ENCODE results near the gene PLA2G4D.
A peak's percentile ranks its signal among the peaks of the same experiment; 100 is the strongest.

Gene PLA2G4D, protein sequence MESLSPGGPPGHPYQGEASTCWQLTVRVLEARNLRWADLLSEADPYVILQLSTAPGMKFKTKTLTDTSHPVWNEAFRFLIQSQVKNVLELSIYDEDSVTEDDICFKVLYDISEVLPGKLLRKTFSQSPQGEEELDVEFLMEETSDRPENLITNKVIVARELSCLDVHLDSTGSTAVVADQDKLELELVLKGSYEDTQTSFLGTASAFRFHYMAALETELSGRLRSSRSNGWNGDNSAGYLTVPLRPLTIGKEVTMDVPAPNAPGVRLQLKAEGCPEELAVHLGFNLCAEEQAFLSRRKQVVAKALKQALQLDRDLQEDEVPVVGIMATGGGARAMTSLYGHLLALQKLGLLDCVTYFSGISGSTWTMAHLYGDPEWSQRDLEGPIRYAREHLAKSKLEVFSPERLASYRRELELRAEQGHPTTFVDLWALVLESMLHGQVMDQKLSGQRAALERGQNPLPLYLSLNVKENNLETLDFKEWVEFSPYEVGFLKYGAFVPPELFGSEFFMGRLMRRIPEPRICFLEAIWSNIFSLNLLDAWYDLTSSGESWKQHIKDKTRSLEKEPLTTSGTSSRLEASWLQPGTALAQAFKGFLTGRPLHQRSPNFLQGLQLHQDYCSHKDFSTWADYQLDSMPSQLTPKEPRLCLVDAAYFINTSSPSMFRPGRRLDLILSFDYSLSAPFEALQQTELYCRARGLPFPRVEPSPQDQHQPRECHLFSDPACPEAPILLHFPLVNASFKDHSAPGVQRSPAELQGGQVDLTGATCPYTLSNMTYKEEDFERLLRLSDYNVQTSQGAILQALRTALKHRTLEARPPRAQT

GRCh38 chr15:42094512-42094963, at the start of gene PLA2G4D:
TSS of gene PLA2G4D (minus strand) at chr15:42094562. CDS start at chr15:42094459, 103 bp downstream.
- DNase-seq (ENCODE audit: low read depth): no peak

DNA sequence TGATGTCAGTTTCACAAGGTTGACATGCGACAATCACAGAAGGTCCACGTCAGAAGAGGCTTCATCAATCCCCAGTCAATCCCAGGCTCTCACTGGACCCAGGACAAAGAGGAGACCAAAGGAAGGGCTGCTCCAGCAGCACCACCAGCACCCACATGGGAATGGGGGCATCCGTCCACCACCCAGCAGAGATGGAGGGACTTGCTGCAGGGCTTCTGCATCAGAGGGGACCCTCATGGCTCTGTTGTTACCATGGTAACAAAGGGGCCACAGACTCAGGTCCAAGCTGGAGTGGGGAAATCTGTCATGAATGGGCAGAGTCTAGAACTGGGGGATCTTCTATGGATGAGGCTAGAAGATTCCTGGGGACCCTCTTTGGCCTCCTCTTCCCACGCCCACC, 49.0 kb upstream of the PLA2G4D start:
- no peak for DNase-seq (ENCODE audit: low read depth)

GRCh38 chr15:42141795-42142667, 47.7 kb upstream of the PLA2G4D start:
- DNase-seq (ENCODE audit: low read depth): no peak

- no peak for DNase-seq (ENCODE audit: low read depth)
Observed at GRCh38 chr15:42141246-42141645, 46.9 kb upstream of the PLA2G4D start.

GRCh38 chr15:42140383-42141070, 46.2 kb upstream of the PLA2G4D start:
- DNase-seq (ENCODE audit: low read depth): no peak

DNA sequence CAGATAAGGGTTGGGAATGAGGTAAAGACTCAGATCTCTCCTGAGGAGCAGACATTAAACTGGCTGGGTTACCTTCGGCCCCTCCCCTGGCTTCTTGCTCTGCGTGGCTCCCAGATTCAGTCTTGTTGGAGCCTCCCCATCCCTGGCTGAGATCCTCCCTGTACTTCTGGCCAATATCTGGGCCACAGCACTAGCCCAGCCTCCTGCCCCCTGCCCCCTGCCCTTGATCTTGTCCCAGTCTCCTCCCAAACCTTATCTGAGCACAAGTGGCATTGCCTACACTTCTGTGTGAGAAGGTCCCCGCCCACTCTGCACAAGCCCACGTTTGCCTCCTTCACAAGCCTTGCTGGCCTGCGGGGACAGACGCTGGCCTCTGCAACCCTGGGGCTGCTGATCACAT, 45.2 kb upstream of the PLA2G4D start:
- no peak for DNase-seq (ENCODE audit: low read depth)

- DNase-seq (ENCODE audit: low read depth): no peak
Observed at GRCh38 chr15:42138968-42139386, 44.6 kb upstream of the PLA2G4D start.

- no peak for DNase-seq (ENCODE audit: low read depth)
Observed at GRCh38 chr15:42138411-42138810, 44.0 kb upstream of the PLA2G4D start.

DNA sequence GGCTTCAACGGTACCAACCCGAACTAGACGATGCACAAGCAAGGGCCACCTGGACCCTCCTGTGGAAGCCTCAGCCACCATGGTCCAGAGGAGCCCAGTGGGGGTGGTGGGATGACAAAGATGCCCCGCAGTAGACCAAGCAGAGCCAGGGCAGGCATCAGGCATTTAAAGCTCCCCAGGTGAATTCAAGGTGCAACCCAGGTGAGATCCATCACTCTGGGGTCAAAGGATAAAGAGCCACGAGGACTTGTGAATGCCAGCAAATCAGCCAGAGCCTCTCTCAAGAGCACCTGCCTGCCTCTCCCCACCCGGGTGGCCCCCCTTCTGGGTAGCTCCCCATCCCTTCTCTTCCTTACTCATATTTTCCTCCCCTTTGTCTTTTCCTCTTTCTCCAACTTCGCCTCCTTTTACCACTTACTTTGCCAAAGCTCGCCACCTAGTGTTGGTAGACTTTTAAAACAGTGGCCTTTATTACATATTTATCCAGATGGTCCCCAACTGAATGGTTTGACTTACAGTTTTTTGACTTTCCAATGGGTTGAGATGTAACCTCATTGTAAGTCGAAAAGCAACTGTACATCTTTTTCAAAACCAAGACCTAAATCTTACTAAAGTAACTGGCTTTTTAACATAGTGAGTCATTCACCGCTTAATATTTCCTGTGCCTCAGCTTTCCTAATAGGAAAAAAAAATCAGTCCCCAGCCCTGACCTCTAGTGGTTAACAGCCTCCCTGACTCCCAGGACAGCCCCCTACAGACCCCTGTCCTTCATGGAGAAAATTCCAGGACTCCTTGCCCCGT, 43.3 kb upstream of the PLA2G4D start:
- DNase-seq (ENCODE audit: low read depth): no peak

GRCh38 chr15:42136513-42136912, 42.2 kb upstream of the PLA2G4D start:
- DNase-seq (ENCODE audit: low read depth): no peak

- no peak for DNase-seq (ENCODE audit: low read depth)
Observed at GRCh38 chr15:42135351-42135750, 41.0 kb upstream of the PLA2G4D start.

- DNase-seq (ENCODE audit: low read depth): no peak
Observed at GRCh38 chr15:42134617-42135245, 40.4 kb upstream of the PLA2G4D start.

DNA sequence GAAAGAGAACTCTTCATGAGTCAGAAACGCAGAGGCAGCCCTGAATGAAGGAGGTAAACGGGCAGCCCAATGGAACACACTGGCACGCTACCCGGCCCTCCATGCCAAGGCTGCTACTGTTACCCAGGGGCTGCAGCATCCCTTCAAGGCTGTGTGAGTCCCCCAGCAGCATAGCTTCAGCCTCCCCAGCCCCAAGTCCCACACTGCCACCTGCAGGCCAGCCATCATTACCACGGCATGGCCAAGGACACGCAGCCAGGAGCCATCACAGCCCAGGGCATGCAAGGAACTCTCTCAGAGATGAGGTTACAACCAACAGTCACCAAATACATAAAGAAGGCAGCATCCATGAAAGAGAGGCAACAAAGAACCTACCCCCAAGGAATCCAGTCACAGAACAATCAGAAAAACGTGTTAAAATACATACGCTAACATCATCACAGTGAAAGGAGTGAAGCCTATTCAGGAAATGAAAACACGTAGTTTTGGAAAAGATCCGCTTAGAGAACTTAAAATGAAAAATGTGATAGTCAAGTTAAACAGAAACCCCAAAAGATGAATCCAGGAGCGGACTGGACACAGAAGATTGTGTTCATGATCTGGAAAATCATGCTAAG, 39.6 kb upstream of the PLA2G4D start:
- peak; percentile 61 for DNase-seq (ENCODE audit: low read depth)

DNA sequence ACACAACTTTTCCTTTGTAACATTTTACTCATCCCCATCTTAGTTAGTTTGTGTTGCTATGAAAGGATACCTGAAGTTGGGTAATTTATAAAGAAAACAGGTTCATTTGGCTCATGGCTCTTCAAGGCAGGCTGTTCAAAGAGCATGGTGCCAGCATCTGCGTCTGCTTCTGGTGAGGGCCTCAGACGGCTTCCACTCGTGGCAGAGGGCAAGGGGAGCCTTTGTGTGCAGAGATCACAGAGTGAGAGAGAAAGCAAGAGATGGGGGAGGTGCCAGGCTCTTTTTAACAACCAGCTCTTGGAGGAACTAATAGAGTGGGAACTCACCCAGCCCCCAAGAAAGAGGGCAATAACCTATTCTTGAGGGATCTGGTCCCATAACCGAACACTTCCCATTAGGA, 39.0 kb upstream of the PLA2G4D start:
- no peak for DNase-seq (ENCODE audit: low read depth)

- no peak for DNase-seq (ENCODE audit: low read depth)
Observed at GRCh38 chr15:42131826-42132806, 37.8 kb upstream of the PLA2G4D start.

DNA sequence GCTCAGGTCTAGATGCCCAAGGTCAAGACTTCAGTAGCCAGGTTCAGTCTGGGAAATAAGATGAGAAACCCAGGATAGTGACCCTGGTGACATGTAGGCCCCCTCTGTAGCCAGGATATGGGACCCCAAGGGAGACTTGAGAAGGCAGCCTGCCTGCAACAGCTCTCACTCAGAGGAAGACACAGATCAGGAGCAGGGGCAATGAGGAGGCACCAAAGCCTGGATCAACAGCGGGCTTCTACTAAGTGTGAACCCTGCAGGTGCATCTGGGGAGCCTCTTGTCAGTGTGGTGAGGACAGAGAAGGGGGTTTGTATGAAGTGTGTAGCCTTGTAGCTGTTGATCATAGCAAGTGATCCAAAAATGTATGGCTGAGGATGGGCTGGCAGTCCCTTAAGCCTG, 36.6 kb upstream of the PLA2G4D start:
- DNase-seq (ENCODE audit: low read depth): no peak

- DNase-seq (ENCODE audit: low read depth): no peak
Observed at GRCh38 chr15:42130246-42130986, 36.1 kb upstream of the PLA2G4D start.

- no peak for DNase-seq (ENCODE audit: low read depth)
Observed at GRCh38 chr15:42129364-42129763, 35.0 kb upstream of the PLA2G4D start.

Data from activated T-cell treated with anti-CD3 and anti-CD28 coated beads for 48 hours (primary cell).